Ishikawa (cell line): Measurements from ENCODE around the gene TMEFF2.

Experiments
- CEBPB ChIP-seq: IDR thresholded peaks from 2 replicates; pipeline ENCODE4 v1.6.1; 2012
- CREB1 ChIP-seq: IDR thresholded peaks from 2 replicates; pipeline ENCODE4 v1.6.1; 2012; ENCODE audit warnings: low read depth
- EGR1 ChIP-seq: IDR thresholded peaks from 2 replicates; pipeline ENCODE4 v1.6.1; 2012
- EP300 ChIP-seq: IDR thresholded peaks from 2 replicates; pipeline ENCODE4 v1.6.1; 2012; ENCODE audit warnings: borderline replicate concordance
- MAX ChIP-seq: IDR thresholded peaks from 2 replicates; pipeline ENCODE4 v1.6.1; 2012
- NFIC ChIP-seq: IDR thresholded peaks from 2 replicates; pipeline ENCODE4 v1.6.1; 2012
- RAD21 ChIP-seq: IDR thresholded peaks from 2 replicates; pipeline ENCODE4 v1.6.1; 2012; ENCODE audit warnings: low read depth
- REST ChIP-seq: IDR thresholded peaks from 2 replicates; pipeline ENCODE4 v1.6.1; 2012; ENCODE audit warnings: low read depth, mild to moderate bottlenecking
- TAF1 ChIP-seq: IDR thresholded peaks from 2 replicates; pipeline ENCODE4 v1.6.1; 2012; ENCODE audit warnings: low read depth, mild to moderate bottlenecking
- TCF12 ChIP-seq: IDR thresholded peaks from 2 replicates; pipeline ENCODE4 v1.6.1; 2012; ENCODE audit warnings: low read depth
- TEAD4 ChIP-seq: IDR thresholded peaks from 2 replicates; pipeline ENCODE4 v1.6.1; 2012
- USF1 ChIP-seq: IDR thresholded peaks from 2 replicates; pipeline ENCODE4 v1.6.1; 2012
- YY1 ChIP-seq: IDR thresholded peaks from 2 replicates; pipeline ENCODE4 v1.6.1; 2012; ENCODE audit warnings: low read depth
- ZBTB7A ChIP-seq: IDR thresholded peaks from 2 replicates; pipeline ENCODE4 v1.6.1; 2012; ENCODE audit warnings: low read depth

GRCh38 chr2:192196421-192197194 lies 1.9 kb upstream of the TMEFF2 start:
- TF ChIP-seq YY1 (no peak), RAD21 (no peak), TAF1 (no peak), EP300 (no peak), MAX (no peak), TEAD4 (no peak), REST (no peak), USF1 (no peak), CREB1 (no peak), EGR1 (no peak), TCF12 (no peak), ZBTB7A (no peak), NFIC (no peak), CEBPB (no peak)
